ENCODE data around the gene GPC4.

The GPC4 gene

GRCh38 chrX:133415276-133416105 is at the start of gene GPC4:
Gene GPC4 (minus strand): TSS chrX:133415489. CDS start chrX:133414965, 524 bp downstream.
- DNase-seq (ENCODE audit: low read depth), result peak; percentile 4
- TF ChIP-seq CTCF (IDR thresholded peaks at IDR 0.05; ENCODE audit: low read length, missing control alignments), result no peak
- H3K4me3 ChIP-seq (replicated peaks; ENCODE audit: low read depth, low read length), result peak within 1 kb of the TSS; percentile 36

- DNase-seq (ENCODE audit: low read depth), result no peak
- no peak for TF ChIP-seq CTCF (IDR thresholded peaks at IDR 0.05; ENCODE audit: low read length, missing control alignments)
- H3K4me3 ChIP-seq (replicated peaks; ENCODE audit: low read depth, low read length), result no peak overlapping the region
These were observed 45.9 kb upstream of the GPC4 start for GRCh38 chrX:133461231-133461630.

GRCh38 chrX:133454924-133455323 is 39.6 kb upstream of the GPC4 start:
- no peak for TF ChIP-seq CTCF (IDR thresholded peaks at IDR 0.05; ENCODE audit: low read length, missing control alignments)
- no peak overlapping the region for H3K4me3 ChIP-seq (replicated peaks; ENCODE audit: low read depth, low read length)
- no peak for DNase-seq (ENCODE audit: low read depth)

- no peak for TF ChIP-seq CTCF (IDR thresholded peaks at IDR 0.05; ENCODE audit: low read length, missing control alignments)
These were observed 39.2 kb upstream of the GPC4 start for GRCh38 chrX:133454491-133454914.

GRCh38 chrX:133448512-133449076 is 33.3 kb upstream of the GPC4 start:
- DNase-seq (ENCODE audit: low read depth), result no peak
- H3K4me3 ChIP-seq (replicated peaks; ENCODE audit: low read depth, low read length), result no peak overlapping the region
- TF ChIP-seq CTCF (IDR thresholded peaks at IDR 0.05; ENCODE audit: low read length, missing control alignments), result no peak

More at GRCh38 chrX:133454491-133454914, 39.2 kb upstream of the GPC4 start:
- no peak for DNase-seq (ENCODE audit: low read depth)
- H3K4me3 ChIP-seq (replicated peaks; ENCODE audit: low read depth, low read length), result no peak overlapping the region

GRCh38 chrX:133444952-133445831 is 29.9 kb upstream of the GPC4 start:
- H3K4me3 ChIP-seq (replicated peaks; ENCODE audit: low read depth, low read length), result no peak overlapping the region

More at GRCh38 chrX:133444952-133445831, 29.9 kb upstream of the GPC4 start:
- no peak for DNase-seq (ENCODE audit: low read depth)
- TF ChIP-seq CTCF (IDR thresholded peaks at IDR 0.05; ENCODE audit: low read length, missing control alignments), result no peak

Measured in fibroblast of pulmonary artery (primary cell).